Body of pancreas (tissue), 4 donors: ENCODE results near the gene ARHGAP6. TPM values are rescaled to one million over a fixed set of nuclear protein-coding genes. Genes with fewer than 3 reads are reported as not detected.

ENCODE experiments used
- ATAC-seq: fragments of 150-250 bp; one replicate; pipeline ENCODE4 v1.9.1; 2016
- DNase-seq, 4 donors: peaks; one replicate each; pipeline ENCODE4 v3.0.0-alpha.2; 2019
- H3K27ac ChIP-seq, 4 donors: fragments of 200-600 bp; sonication (generic); 1 replicate in 3 of 4; 2 replicates in 1 of 4; pipeline versions ENCODE4 v1.5.1 to v1.6.1; 2016 to 2019; ENCODE audit warnings: mild to moderate bottlenecking in 1 of 4, mixed read lengths in 1 of 4, moderate library complexity in 1 of 4
- H3K27me3 ChIP-seq, 2 donors: fragments of 200-600 bp; sonication (generic); one replicate each; pipeline ENCODE4 v1.6.0; 2016; ENCODE audit warnings: mild to moderate bottlenecking in 1 of 2
- H3K36me3 ChIP-seq, 2 donors: fragments of 200-600 bp; sonication (generic); replicated peaks in 1 of 2; 2 replicates each; pipeline ENCODE4 v1.5.1; 2016; ENCODE audit warnings: low read depth in 2 of 2; ENCODE audit not compliant: insufficient read depth in 1 of 2
- H3K4me1 ChIP-seq: fragments of 200-600 bp; sonication (generic); one replicate; pipeline ENCODE4 v1.6.0; 2016
- H3K4me3 ChIP-seq, 2 donors: fragments of 200-600 bp; sonication (generic); 1 replicate in 1 of 2; 2 replicates in 1 of 2; pipeline ENCODE4 v1.5.1; 2016 to 2019
- H3K9me3 ChIP-seq, 3 donors: fragments of 200-600 bp; sonication (generic); 1 replicate in 2 of 3; 2 replicates in 1 of 3; pipeline ENCODE4 v1.5.1; 2016
- CTCF ChIP-seq, 7 experiments: fragments of 450-650 bp in 4 of 7; fragments of 200-600 bp in 3 of 7; sonication (generic) in 3 of 7; IDR thresholded peaks; one replicate each; pipeline ENCODE4 v1.5.1; 2016 to 2019; ENCODE audit warnings: antibody characterized with exemption in 7 of 7
- POLR2A ChIP-seq, 3 donors: fragments of 450-650 bp; IDR thresholded peaks; one replicate each; pipeline ENCODE4 v1.6.1; 2016; ENCODE audit warnings: antibody characterized with exemption in 3 of 3, mild to moderate bottlenecking in 2 of 3
- WGBS, 2 donors: methylation state at CpG; one replicate each; pipeline ENCODE4 v1.1.5; 2017; 5-methylcytosine and 5-hydroxymethylcytosine counted together
- intact Hi-C: fragments of 100-400 bp; cut with DNase I; formaldehyde crosslinking; loops from one replicate; pipeline ENCODE4 v1.15.1; 2023
- total RNA-seq, 2 donors: library from RNA; depleted of rRNA; stranded (reverse); fragments of >200 nt; gene quantifications; one replicate each; pipeline ENCODE4 v1.1.0, GENCODE V29; 2016

The ARHGAP6 gene
- total RNA-seq, 2 donors from 2014 or later, result 2.3 to 10.9 TPM

- peaks cover 1% of the 10 kb centered on the region for H3K4me1 ChIP-seq
- H3K27me3 ChIP-seq, result no peaks in the 10 kb centered on the region
- intact Hi-C loops, result no loop called here
- no peak for ATAC-seq
- WGBS, 2 donors, result 67 to 82% methylated on average over 1 of the region's 1 CpG
- TF ChIP-seq CTCF (IDR thresholded peaks at IDR 0.05) (no peak), POLR2A (IDR thresholded peaks at IDR 0.05) (no peak)
- H3K4me3 ChIP-seq, result no peak overlapping the region
- no peaks in the 10 kb centered on the region for H3K36me3 ChIP-seq
- H3K27ac ChIP-seq, result no peak overlapping the region
- no peaks in the 10 kb centered on the region for H3K9me3 ChIP-seq
- DNase-seq, result no peak
Measured at GRCh38 chrX:11670316-11670715, 4.6 kb upstream of the ARHGAP6 start.

- intact Hi-C loops, result no loop called here
- H3K4me3 ChIP-seq, result no peak overlapping the region
- no peaks in the 10 kb centered on the region for H3K36me3 ChIP-seq
- ATAC-seq (no peak), DNase-seq (no peak)
- H3K4me1 ChIP-seq, result peaks cover 11% of the 10 kb centered on the region
- H3K9me3 ChIP-seq, result no peaks in the 10 kb centered on the region
- no peak overlapping the region for H3K27ac ChIP-seq
- no peaks in the 10 kb centered on the region for H3K27me3 ChIP-seq
- TF ChIP-seq POLR2A (IDR thresholded peaks at IDR 0.05) (no peak), CTCF (IDR thresholded peaks at IDR 0.05) (no peak)
- 4 to 14% methylated on average over 12 of the region's 12 CpGs for WGBS, 2 donors
Measured at GRCh38 chrX:11666952-11667685, 1.4 kb upstream of the ARHGAP6 start.

- H3K4me1 ChIP-seq, result peaks cover 11% of the 10 kb centered on the region
- TF ChIP-seq CTCF (IDR thresholded peaks at IDR 0.05) (no peak), POLR2A (IDR thresholded peaks at IDR 0.05) (no peak)
- WGBS, 2 donors, result 0% methylated on average over 2 to 24 of the region's 24 CpGs
- no peak overlapping the region for H3K27ac ChIP-seq
- no peak overlapping the region for H3K4me3 ChIP-seq
- no peaks in the 10 kb centered on the region for H3K36me3 ChIP-seq
- no peaks in the 10 kb centered on the region for H3K9me3 ChIP-seq
- intact Hi-C loops, result no loop called here
- H3K27me3 ChIP-seq, result no peaks in the 10 kb centered on the region
- ATAC-seq, result no peak
- no peak for DNase-seq
Measured at GRCh38 chrX:11666164-11666563, 444 bp upstream of the ARHGAP6 start.

- Histone ChIP-seq H3K27me3 (no peaks in the 10 kb centered on the region), H3K4me1 (peaks cover 11% of the 10 kb centered on the region), H3K9me3 (no peaks in the 10 kb centered on the region), H3K4me3 (no peak overlapping the region), H3K27ac (no peak overlapping the region), H3K36me3 (no peaks in the 10 kb centered on the region)
- TF ChIP-seq POLR2A (IDR thresholded peaks at IDR 0.05) (no peak), CTCF (IDR thresholded peaks at IDR 0.05) (no peak)
- WGBS, 2 donors, result 1% methylated on average over 29 of the region's 73 CpGs; no CpG with 5 or more reads in 1 of the 2 donors
- peak in 2 of 4 donors; percentile 5 to 9 for DNase-seq
- intact Hi-C loops, result no loop called here
- ATAC-seq, result no peak
Measured at GRCh38 chrX:11664211-11665167, 1.2 kb downstream of the ARHGAP6 start.
